ENCODE results near the gene NAA38. TPM values are rescaled to one million over a fixed set of nuclear protein-coding genes. Genes with fewer than 3 reads are reported as not detected.

NAA38 gene
- total RNA-seq, 1 donor from 2014 or later: 101 TPM

- DNase-seq: peak; percentile 93
- peak; percentile 11 for ATAC-seq (ENCODE audit: poor library complexity)
- intact Hi-C loops (cut with DNase I): no loop called here
Observed at GRCh38 chr17:7836596-7837407, 20.6 kb downstream of the NAA38 start.

- DNase-seq (peak; percentile 90), ATAC-seq (ENCODE audit: poor library complexity) (peak; percentile 61)
- intact Hi-C loops (cut with DNase I): loop anchor here (2.0 kb wide), 1 partner anchor 21 kb away; the partner anchor contains the start of gene NAA38
Observed at GRCh38 chr17:7835814-7836595, 21.4 kb downstream of the NAA38 start.

GRCh38 chr17:7834957-7835813 lies 22.2 kb downstream of the NAA38 start:
- ATAC-seq (ENCODE audit: poor library complexity) (peak; percentile 80), DNase-seq (peak; percentile 98)
- intact Hi-C loops (cut with DNase I): loop anchor here (2.0 kb wide), 1 partner anchor 22 kb away; the partner anchor contains the start of gene NAA38

- DNase-seq: peak; percentile 74
- intact Hi-C loops (cut with DNase I): loop anchor here (2.0 kb wide), 1 partner anchor 22 kb away; the partner anchor contains the start of gene NAA38
- ATAC-seq (ENCODE audit: poor library complexity): peak; percentile 24
Observed at GRCh38 chr17:7834542-7834956, 22.8 kb downstream of the NAA38 start.

- peak; percentile 97 for DNase-seq
- intact Hi-C loops (cut with DNase I): loop anchor here (2.0 kb wide), 1 partner anchor 23 kb away; the partner anchor contains the start of gene NAA38
- ATAC-seq (ENCODE audit: poor library complexity): peak; percentile 74
Observed at GRCh38 chr17:7833795-7834541, 23.4 kb downstream of the NAA38 start, which contains the start of gene KDM6B. KDM6B (plus strand) TSS chr17:7834217; CDS start chr17:7845555, 11,338 bp downstream.

GRCh38 chr17:7833011-7833794 lies 24.2 kb downstream of the NAA38 start:
- DNase-seq: no peak
- ATAC-seq (ENCODE audit: poor library complexity): no peak
- intact Hi-C loops (cut with DNase I): no loop called here

GRCh38 chr17:7832431-7832830 lies 24.9 kb downstream of the NAA38 start:
- intact Hi-C loops (cut with DNase I): no loop called here
- ATAC-seq (ENCODE audit: poor library complexity): no peak
- no peak for DNase-seq

GRCh38 chr17:7831233-7831632 lies 26.1 kb downstream of the NAA38 start:
- no peak for ATAC-seq (ENCODE audit: poor library complexity)
- DNase-seq: no peak
- intact Hi-C loops (cut with DNase I): no loop called here

GRCh38 chr17:7830616-7831015 lies 26.7 kb downstream of the NAA38 start:
- ATAC-seq (ENCODE audit: poor library complexity) (no peak), DNase-seq (no peak)
- intact Hi-C loops (cut with DNase I): no loop called here

GRCh38 chr17:7825206-7825990 lies 32.0 kb downstream of the NAA38 start:
- intact Hi-C loops (cut with DNase I): loop anchor here (10.0 kb wide), 1 partner anchor 69 kb away; no protein-coding TSS in a partner anchor
- DNase-seq (no peak), ATAC-seq (ENCODE audit: poor library complexity) (no peak)

- intact Hi-C loops (cut with DNase I): loop anchor here (5.0 to 10.0 kb wide), 2 partner anchors 33 to 71 kb away; partner anchors contain the start of genes CYB5D1, NAA38 and TMEM88
- DNase-seq (no peak), ATAC-seq (ENCODE audit: poor library complexity) (no peak)
Observed at GRCh38 chr17:7824021-7824924, 33.1 kb downstream of the NAA38 start.

GRCh38 chr17:7823581-7824001 lies 33.8 kb downstream of the NAA38 start:
- DNase-seq: no peak
- intact Hi-C loops (cut with DNase I): loop anchor here (5.0 to 10.0 kb wide), 2 partner anchors 34 to 71 kb away; partner anchors contain the start of genes CYB5D1, NAA38 and TMEM88
- ATAC-seq (ENCODE audit: poor library complexity): no peak

- no peak for ATAC-seq (ENCODE audit: poor library complexity)
- no peak for DNase-seq
- intact Hi-C loops (cut with DNase I): loop anchor here (5.0 to 10.0 kb wide), 2 partner anchors 35 to 73 kb away; partner anchors contain the start of genes CYB5D1, NAA38 and TMEM88
Observed at GRCh38 chr17:7822126-7822525, 35.2 kb downstream of the NAA38 start.

- no peak for DNase-seq
- intact Hi-C loops (cut with DNase I): loop anchor here (5.0 to 10.0 kb wide), 2 partner anchors 37 to 75 kb away; partner anchors contain the start of genes CYB5D1, NAA38 and TMEM88
- ATAC-seq (ENCODE audit: poor library complexity): no peak
Observed at GRCh38 chr17:7820231-7820630, 37.1 kb downstream of the NAA38 start.
